Osteoblast (primary cell): ENCODE measurements around the gene DIP2B. TPM values are rescaled to one million over a fixed set of nuclear protein-coding genes. Genes with fewer than 3 reads are reported as not detected.

Experiments used
- DNase-seq: peaks from one replicate; pipeline ENCODE4 v3.0.0; 2011; ENCODE audit warnings: low spot score, mixed read lengths; ENCODE audit not compliant: insufficient read length; ENCODE audit errors: missing footprints
- H2AFZ ChIP-seq: 2 replicates; pipeline ENCODE4 v1.6.0; 2011; ENCODE audit warnings: mild to moderate bottlenecking, low read length
- H3K27ac ChIP-seq: 2 replicates; pipeline ENCODE4 v1.5.1; 2011; ENCODE audit warnings: mild to moderate bottlenecking, low read depth, low read length, moderate library complexity
- H3K27me3 ChIP-seq: 2 replicates; pipeline ENCODE4 v1.6.0; 2012; ENCODE audit warnings: mild to moderate bottlenecking, control low read depth, inconsistent platforms, low read length, moderate library complexity; ENCODE audit not compliant: insufficient read depth
- H3K36me3 ChIP-seq: 2 replicates; pipeline ENCODE4 v1.5.1; 2011; ENCODE audit warnings: mild to moderate bottlenecking, low read length, control low read depth, moderate library complexity; ENCODE audit not compliant: insufficient read depth
- H3K4me1 ChIP-seq: 2 replicates; pipeline ENCODE4 v1.5.1; 2011; ENCODE audit warnings: mild to moderate bottlenecking, low read length, control low read depth, moderate library complexity; ENCODE audit not compliant: insufficient read depth
- H3K4me2 ChIP-seq: 2 replicates; pipeline ENCODE4 v1.6.0; 2011; ENCODE audit warnings: mild to moderate bottlenecking, low read length; ENCODE audit not compliant: insufficient read depth
- H3K4me3 ChIP-seq: fragments of 200-600 bp; sonication (generic); 3 replicates; pipeline ENCODE4 v1.5.1; 2012; ENCODE audit warnings: mild to moderate bottlenecking, low read length, inconsistent platforms; ENCODE audit not compliant: insufficient read depth
- H3K79me2 ChIP-seq: 2 replicates; pipeline ENCODE4 v1.6.0; 2012; ENCODE audit warnings: mild to moderate bottlenecking, low read length, control low read depth, inconsistent platforms; ENCODE audit not compliant: insufficient read depth
- H3K9me3 ChIP-seq: 2 replicates; pipeline ENCODE4 v1.5.1; 2011; ENCODE audit warnings: low read depth, low read length, control low read depth
- H4K20me1 ChIP-seq: 2 replicates; pipeline ENCODE4 v1.6.0; 2012; ENCODE audit warnings: mild to moderate bottlenecking, low read length, control low read depth; ENCODE audit not compliant: insufficient read depth
- total RNA-seq: library from RNA; depleted of rRNA; stranded (reverse); fragments of >200 nt; gene quantifications from 2 replicates; pipeline ENCODE4 v1.2.3, GENCODE V29; 2012
- TF ChIP-seq, protein P1 (sequence below): IDR thresholded peaks from 2 replicates; pipeline ENCODE4 v1.5.1; 2011; ENCODE audit warnings: mild to moderate bottlenecking, low read depth, low read length, moderate library complexity; ENCODE audit errors: extremely low read depth

Gene DIP2B
- total RNA-seq, 1 donor: 28.2 TPM

DNA sequence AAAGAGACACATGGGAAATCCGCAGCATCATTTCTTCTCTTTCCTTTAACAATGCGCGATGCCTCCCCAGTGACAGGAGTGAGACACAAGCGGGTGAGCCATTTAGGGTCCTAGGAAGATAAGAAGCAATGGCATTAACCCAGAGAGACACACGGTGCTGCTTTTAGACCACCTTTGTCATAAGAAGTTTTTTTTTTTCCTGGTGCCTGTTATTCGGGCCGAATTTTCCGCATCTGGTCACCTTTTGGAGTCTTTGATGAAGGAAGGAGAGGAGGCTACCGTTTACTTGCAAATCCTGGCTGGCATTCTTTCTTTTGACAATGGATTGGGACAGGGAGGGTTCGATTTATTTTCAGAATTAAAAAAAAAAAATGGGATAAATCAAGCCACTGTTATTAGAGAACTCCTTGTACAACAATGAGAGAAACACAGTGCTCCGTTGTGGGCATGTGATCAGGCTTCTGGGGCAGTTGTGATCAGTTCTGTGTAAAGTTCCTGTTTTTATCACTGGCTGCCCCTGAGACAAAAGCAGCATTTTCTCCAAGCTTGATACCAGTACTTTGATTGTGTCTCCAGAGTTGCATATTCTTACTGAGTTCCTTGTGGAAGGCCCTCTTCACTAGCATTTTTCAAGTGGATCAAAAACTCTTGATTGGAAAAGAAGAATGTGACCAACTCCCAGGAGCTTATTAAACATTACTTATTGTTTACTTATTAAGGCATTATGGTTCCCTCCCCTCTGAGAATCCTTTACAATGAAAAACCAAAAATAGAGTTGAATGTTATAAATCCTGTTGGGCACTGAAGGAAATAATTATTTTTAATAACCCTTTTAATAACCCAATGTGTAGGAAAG, 1.1 kb downstream of the DIP2B start:
- peak overlapping the region; percentile 93 for H2AFZ ChIP-seq
- TF ChIP-seq, protein P1, sequence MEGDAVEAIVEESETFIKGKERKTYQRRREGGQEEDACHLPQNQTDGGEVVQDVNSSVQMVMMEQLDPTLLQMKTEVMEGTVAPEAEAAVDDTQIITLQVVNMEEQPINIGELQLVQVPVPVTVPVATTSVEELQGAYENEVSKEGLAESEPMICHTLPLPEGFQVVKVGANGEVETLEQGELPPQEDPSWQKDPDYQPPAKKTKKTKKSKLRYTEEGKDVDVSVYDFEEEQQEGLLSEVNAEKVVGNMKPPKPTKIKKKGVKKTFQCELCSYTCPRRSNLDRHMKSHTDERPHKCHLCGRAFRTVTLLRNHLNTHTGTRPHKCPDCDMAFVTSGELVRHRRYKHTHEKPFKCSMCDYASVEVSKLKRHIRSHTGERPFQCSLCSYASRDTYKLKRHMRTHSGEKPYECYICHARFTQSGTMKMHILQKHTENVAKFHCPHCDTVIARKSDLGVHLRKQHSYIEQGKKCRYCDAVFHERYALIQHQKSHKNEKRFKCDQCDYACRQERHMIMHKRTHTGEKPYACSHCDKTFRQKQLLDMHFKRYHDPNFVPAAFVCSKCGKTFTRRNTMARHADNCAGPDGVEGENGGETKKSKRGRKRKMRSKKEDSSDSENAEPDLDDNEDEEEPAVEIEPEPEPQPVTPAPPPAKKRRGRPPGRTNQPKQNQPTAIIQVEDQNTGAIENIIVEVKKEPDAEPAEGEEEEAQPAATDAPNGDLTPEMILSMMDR: no peak
- peaks cover 17% of the 10 kb centered on the region for H3K4me1 ChIP-seq
- peak overlapping the region; percentile 97 for H3K4me2 ChIP-seq
- H3K4me3 ChIP-seq: peak overlapping the region; percentile 84
- H3K27me3 ChIP-seq: no peaks in the 10 kb centered on the region
- H3K27ac ChIP-seq: peak overlapping the region; percentile 76
- H3K36me3 ChIP-seq: no peaks in the 10 kb centered on the region
- peaks cover 21% of the 10 kb centered on the region for H4K20me1 ChIP-seq
- H3K79me2 ChIP-seq: peaks cover 57% of the 10 kb centered on the region
- DNase-seq: peak; percentile 91
- no peaks in the 10 kb centered on the region for H3K9me3 ChIP-seq

DNA sequence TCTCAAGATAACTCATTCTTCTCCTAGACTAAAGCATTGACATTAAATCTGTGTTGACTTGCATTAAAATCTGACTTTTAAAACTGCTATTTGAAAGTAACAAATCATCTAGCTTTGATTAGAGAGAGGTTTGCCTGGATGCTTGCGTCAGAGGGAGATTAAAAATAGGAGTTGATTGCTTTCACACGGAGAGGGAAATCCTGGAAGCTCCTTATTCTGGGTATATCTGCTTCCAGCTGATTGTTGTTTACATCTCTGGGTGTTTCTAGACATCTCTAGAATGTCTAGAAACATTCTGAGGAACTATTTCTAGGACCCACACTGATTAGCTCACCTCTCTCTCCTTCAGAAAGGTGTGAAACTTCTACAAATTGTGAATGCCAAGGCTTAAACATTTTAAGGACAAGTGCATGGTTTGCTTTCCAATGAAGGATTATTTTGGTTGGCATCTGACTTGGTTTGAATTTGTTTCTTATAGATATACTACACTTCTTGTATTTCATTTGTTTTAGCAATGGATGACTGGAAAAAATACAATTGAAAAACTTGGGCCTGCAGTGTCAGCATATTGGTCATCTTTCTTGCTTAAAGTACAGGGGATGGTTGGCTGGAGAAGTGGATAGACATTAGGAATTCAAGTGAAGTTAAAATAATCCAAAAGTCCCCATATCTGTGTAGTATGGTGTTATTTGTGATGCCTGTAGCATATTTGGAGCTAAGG, 2.1 kb downstream of the DIP2B start:
- Histone ChIP-seq H3K27me3 (no peaks in the 10 kb centered on the region), H3K4me1 (peaks cover 17% of the 10 kb centered on the region), H4K20me1 (peaks cover 21% of the 10 kb centered on the region), H3K36me3 (no peaks in the 10 kb centered on the region), H2AFZ (no peak overlapping the region), H3K4me3 (no peak overlapping the region), H3K9me3 (no peaks in the 10 kb centered on the region), H3K27ac (no peak overlapping the region), H3K4me2 (peak overlapping the region; percentile 97), H3K79me2 (peaks cover 62% of the 10 kb centered on the region)
- TF ChIP-seq, protein P1: no peak
- DNase-seq: no peak

DNA sequence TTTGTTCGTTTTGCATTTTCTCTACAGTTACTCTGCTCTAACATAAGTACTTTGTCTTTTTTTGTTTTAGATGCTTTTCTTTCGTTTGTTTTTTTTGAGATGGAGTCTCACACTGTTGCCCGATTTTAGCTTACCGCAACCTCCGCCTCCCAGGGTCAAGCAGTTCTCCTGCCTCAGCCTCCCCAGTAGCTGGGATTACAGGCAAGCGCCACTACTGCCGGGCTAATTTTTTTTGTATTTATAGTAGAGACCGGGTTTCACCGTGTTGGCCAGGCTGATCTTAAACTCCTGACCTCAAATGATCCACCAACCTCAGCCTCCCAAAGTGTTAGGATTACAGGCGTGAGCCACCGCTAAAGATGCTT, 2.7 kb downstream of the DIP2B start:
- Histone ChIP-seq H3K36me3 (no peaks in the 10 kb centered on the region), H3K9me3 (no peaks in the 10 kb centered on the region), H3K4me2 (no peak overlapping the region), H4K20me1 (peaks cover 21% of the 10 kb centered on the region), H3K27ac (no peak overlapping the region), H3K27me3 (no peaks in the 10 kb centered on the region), H2AFZ (no peak overlapping the region), H3K79me2 (peaks cover 66% of the 10 kb centered on the region), H3K4me3 (no peak overlapping the region), H3K4me1 (peaks cover 17% of the 10 kb centered on the region)
- DNase-seq: no peak
- TF ChIP-seq, protein P1: no peak

DNA sequence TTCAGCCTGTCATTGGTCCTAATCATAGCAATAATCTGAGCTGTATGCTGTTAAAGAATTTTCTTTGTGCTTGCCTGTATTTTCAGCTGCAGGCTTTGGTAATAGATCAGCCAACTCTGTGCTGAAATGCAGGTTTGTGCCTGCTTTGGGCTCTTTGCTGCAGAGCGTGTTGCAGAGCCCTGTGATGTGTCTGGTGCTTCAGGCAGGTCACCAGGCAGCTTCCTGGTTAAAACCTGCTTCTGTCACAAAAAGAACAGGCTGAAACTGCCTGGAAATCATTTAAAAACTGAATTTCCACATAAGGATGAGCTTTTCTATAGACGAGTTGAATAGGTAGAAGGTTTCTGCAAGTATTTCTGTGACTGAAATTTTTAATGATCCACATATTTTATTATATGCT, 3.1 kb downstream of the DIP2B start:
- Histone ChIP-seq H3K4me1 (peaks cover 17% of the 10 kb centered on the region), H3K27me3 (no peaks in the 10 kb centered on the region), H3K36me3 (no peaks in the 10 kb centered on the region), H4K20me1 (peaks cover 21% of the 10 kb centered on the region), H3K27ac (no peak overlapping the region), H2AFZ (no peak overlapping the region), H3K9me3 (no peaks in the 10 kb centered on the region), H3K4me3 (no peak overlapping the region), H3K4me2 (no peak overlapping the region), H3K79me2 (peaks cover 70% of the 10 kb centered on the region)
- TF ChIP-seq, protein P1: no peak
- no peak for DNase-seq
